Posterior cingulate gyrus (tissue), 11 donors: ENCODE measurements around the gene PRDM15.

Source experiments
- DNase-seq, 10 donors: peaks; one replicate each; pipeline versions ENCODE4 v3.0.0 to v3.0.0-alpha.2; 2020 to 2021; ENCODE audit warnings: mixed read lengths in 3 of 10
- intact Hi-C: fragments of 100-400 bp; cut with DNase I; formaldehyde crosslinking; loops from one replicate; pipeline ENCODE4 v1.15.1; 2023

PRDM15 gene

GRCh38 chr21:41774467-41775148, 104.5 kb downstream of the PRDM15 start:
- intact Hi-C loops: no loop called here
- peak in 2 of 10 donors; percentile 20 to 48 for DNase-seq

GRCh38 chr21:41772351-41773080, 106.6 kb downstream of the PRDM15 start:
- intact Hi-C loops: no loop called here
- peak in 2 of 10 donors; percentile 50 to 62 for DNase-seq

- peak in 2 of 10 donors; percentile 27 to 35 for DNase-seq
- intact Hi-C loops: no loop called here
Measured at GRCh38 chr21:41771625-41771945, 107.6 kb downstream of the PRDM15 start.

- DNase-seq: peak in 2 of 10 donors; percentile 48 to 71
- intact Hi-C loops: no loop called here
Measured at GRCh38 chr21:41770901-41771624, 108.1 kb downstream of the PRDM15 start.

- peak in 1 of 10 donors; percentile 22 for DNase-seq
- intact Hi-C loops: no loop called here
Measured at GRCh38 chr21:41769933-41770332, 109.2 kb downstream of the PRDM15 start.

- intact Hi-C loops: no loop called here
- DNase-seq: peak in 1 of 10 donors; percentile 49
Measured at GRCh38 chr21:41769521-41769920, 109.6 kb downstream of the PRDM15 start.

GRCh38 chr21:41769111-41769510, 110.0 kb downstream of the PRDM15 start:
- peak in 1 of 10 donors; percentile 20 for DNase-seq
- intact Hi-C loops: no loop called here

- intact Hi-C loops: no loop called here
- peak in 1 of 10 donors; percentile 42 for DNase-seq
Measured at GRCh38 chr21:41768437-41769042, 110.6 kb downstream of the PRDM15 start.

GRCh38 chr21:41767606-41768436, 111.3 kb downstream of the PRDM15 start:
- peak in 1 of 10 donors; percentile 21 for DNase-seq
- intact Hi-C loops: no loop called here

GRCh38 chr21:41766883-41767605, 112.1 kb downstream of the PRDM15 start, which contains the start of gene RIPK4:
TSS of gene RIPK4 (minus strand) at chr21:41767052. CDS start at chr21:41767041, 11 bp downstream.
- intact Hi-C loops: no loop called here
- no peak for DNase-seq

- peak in 1 of 10 donors; percentile 75 for DNase-seq
- intact Hi-C loops: no loop called here
Measured at GRCh38 chr21:41765973-41766882, 112.9 kb downstream of the PRDM15 start.

- DNase-seq: peak in 2 of 10 donors; percentile 8 to 44
- intact Hi-C loops: no loop called here
Measured at GRCh38 chr21:41765420-41765821, 113.7 kb downstream of the PRDM15 start.

- intact Hi-C loops: no loop called here
- DNase-seq: peak in 2 of 10 donors; percentile 20 to 39
Measured at GRCh38 chr21:41764558-41765419, 114.4 kb downstream of the PRDM15 start.

- intact Hi-C loops: no loop called here
- DNase-seq: peak in 1 of 10 donors; percentile 59
Measured at GRCh38 chr21:41763996-41764395, 115.1 kb downstream of the PRDM15 start.

- peak in 2 of 10 donors; percentile 29 to 46 for DNase-seq
- intact Hi-C loops: no loop called here
Measured at GRCh38 chr21:41763398-41763931, 115.7 kb downstream of the PRDM15 start.

- intact Hi-C loops: no loop called here
- DNase-seq: peak in 1 of 10 donors; percentile 12
Measured at GRCh38 chr21:41762753-41763152, 116.4 kb downstream of the PRDM15 start.
